ENCODE results near the gene IQGAP3. TPM values are rescaled to one million over a fixed set of nuclear protein-coding genes. Genes with fewer than 3 reads are reported as not detected.

Gene IQGAP3
- total RNA-seq, 4 donors from 2014 or later, result 1.7 to 9.4 (median 2.9) TPM

GRCh38 chr1:156495401-156496140, 76.8 kb downstream of the IQGAP3 start:
- Histone ChIP-seq H3K4me1 (peaks cover 74 to 86% (median 84%) of the 10 kb centered on the region in 4 donors), H3K36me3 (no peaks in the 10 kb centered on the region), H3K9me3 (no peaks in the 10 kb centered on the region), H3K4me3 (no peak overlapping the region), H3K27me3 (no peaks in the 10 kb centered on the region), H3K27ac (peak overlapping the region; percentile 99 to 100 (median 100))
- peak; percentile 33 for DNase-seq
- in situ Hi-C loops (cut with MboI; ENCODE audit: low pct_ligation_motif_present in 1 of 4, low pct_unique_long_range_greater_than_20kb in 1 of 4, low sequenced_read_pairs in 3 of 4), result no loop called here
- intact Hi-C loops (cut with DNase I; ENCODE audit: low total_unique reads), result no loop called here
- TF ChIP-seq, protein P1, sequence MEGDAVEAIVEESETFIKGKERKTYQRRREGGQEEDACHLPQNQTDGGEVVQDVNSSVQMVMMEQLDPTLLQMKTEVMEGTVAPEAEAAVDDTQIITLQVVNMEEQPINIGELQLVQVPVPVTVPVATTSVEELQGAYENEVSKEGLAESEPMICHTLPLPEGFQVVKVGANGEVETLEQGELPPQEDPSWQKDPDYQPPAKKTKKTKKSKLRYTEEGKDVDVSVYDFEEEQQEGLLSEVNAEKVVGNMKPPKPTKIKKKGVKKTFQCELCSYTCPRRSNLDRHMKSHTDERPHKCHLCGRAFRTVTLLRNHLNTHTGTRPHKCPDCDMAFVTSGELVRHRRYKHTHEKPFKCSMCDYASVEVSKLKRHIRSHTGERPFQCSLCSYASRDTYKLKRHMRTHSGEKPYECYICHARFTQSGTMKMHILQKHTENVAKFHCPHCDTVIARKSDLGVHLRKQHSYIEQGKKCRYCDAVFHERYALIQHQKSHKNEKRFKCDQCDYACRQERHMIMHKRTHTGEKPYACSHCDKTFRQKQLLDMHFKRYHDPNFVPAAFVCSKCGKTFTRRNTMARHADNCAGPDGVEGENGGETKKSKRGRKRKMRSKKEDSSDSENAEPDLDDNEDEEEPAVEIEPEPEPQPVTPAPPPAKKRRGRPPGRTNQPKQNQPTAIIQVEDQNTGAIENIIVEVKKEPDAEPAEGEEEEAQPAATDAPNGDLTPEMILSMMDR (IDR thresholded peaks at IDR 0.05), result no peak
- TF ChIP-seq POLR2AphosphoS5 (IDR thresholded peaks at IDR 0.05) (no peak), POLR2A (IDR thresholded peaks at IDR 0.05) (no peak), EP300 (IDR thresholded peaks at IDR 0.05; ENCODE audit: low read depth) (no peak)
- WGBS, 2 donors (ENCODE audit: low coverage in 1 of 2), result 65% methylated on average over 9 of the region's 9 CpGs; no CpG with 5 or more reads in 1 of the 2 donors

DNA sequence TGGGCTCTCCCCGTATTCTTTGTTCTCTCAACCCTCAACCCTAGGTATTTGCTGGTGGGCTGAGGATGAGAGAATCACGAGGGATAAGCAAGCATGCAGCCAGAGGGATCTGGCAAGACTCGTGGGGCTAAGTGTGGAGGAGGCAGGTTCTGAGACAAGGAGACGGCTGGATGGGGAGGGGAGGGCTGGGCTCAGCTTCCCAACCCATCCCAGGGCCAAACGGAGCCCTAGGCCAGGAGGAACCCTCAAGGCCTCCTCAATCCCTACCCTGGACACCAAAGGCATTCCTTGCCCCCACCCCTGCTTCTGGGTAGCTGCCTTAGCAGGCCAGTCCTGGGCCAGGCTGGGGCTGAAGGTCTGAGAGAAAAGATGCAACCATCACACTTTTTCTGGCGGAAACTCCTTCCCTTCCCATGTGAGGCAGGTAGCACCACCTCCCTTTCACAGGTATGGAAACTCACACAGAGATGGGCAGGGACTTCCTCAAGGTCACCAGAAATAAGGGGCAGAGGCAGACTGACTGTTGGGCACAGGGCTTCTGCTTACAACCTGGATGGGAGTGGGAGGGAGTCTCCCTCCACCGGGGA, 78.0 kb downstream of the IQGAP3 start:
- in situ Hi-C loops (cut with MboI; ENCODE audit: low pct_ligation_motif_present in 1 of 4, low pct_unique_long_range_greater_than_20kb in 1 of 4, low sequenced_read_pairs in 3 of 4) (no loop called here), intact Hi-C loops (cut with DNase I; ENCODE audit: low total_unique reads) (no loop called here)
- DNase-seq, result no peak
- Histone ChIP-seq H3K4me1 (peaks cover 86 to 98% (median 96%) of the 10 kb centered on the region in 4 donors), H3K27ac (peak overlapping the region; percentile 69 to 100 (median 100)), H3K36me3 (no peaks in the 10 kb centered on the region), H3K4me3 (no peak overlapping the region), H3K9me3 (no peaks in the 10 kb centered on the region), H3K27me3 (no peaks in the 10 kb centered on the region)
- 38 to 60% methylated on average over 3 to 7 of the region's 7 CpGs for WGBS, 2 donors (ENCODE audit: low coverage in 1 of 2)
- TF ChIP-seq POLR2A (IDR thresholded peaks at IDR 0.05) (no peak), POLR2AphosphoS5 (IDR thresholded peaks at IDR 0.05) (no peak), EP300 (IDR thresholded peaks at IDR 0.05; ENCODE audit: low read depth) (no peak)
- TF ChIP-seq, protein P1 (IDR thresholded peaks at IDR 0.05), result no peak

GRCh38 chr1:156493742-156494141, 78.6 kb downstream of the IQGAP3 start:
- no peaks in the 10 kb centered on the region for H3K27me3 ChIP-seq
- in situ Hi-C loops (cut with MboI; ENCODE audit: low pct_ligation_motif_present in 1 of 4, low pct_unique_long_range_greater_than_20kb in 1 of 4, low sequenced_read_pairs in 3 of 4) (no loop called here), intact Hi-C loops (cut with DNase I; ENCODE audit: low total_unique reads) (no loop called here)
- DNase-seq, result no peak
- no peak overlapping the region for H3K4me3 ChIP-seq
- H3K9me3 ChIP-seq, result no peaks in the 10 kb centered on the region
- H3K36me3 ChIP-seq, result no peaks in the 10 kb centered on the region
- TF ChIP-seq POLR2A (IDR thresholded peaks at IDR 0.05) (no peak), EP300 (IDR thresholded peaks at IDR 0.05; ENCODE audit: low read depth) (no peak), POLR2AphosphoS5 (IDR thresholded peaks at IDR 0.05) (no peak)
- TF ChIP-seq, protein P1 (IDR thresholded peaks at IDR 0.05), result no peak
- peaks cover 91 to 100% (median 99%) of the 10 kb centered on the region in 4 donors for H3K4me1 ChIP-seq
- peak overlapping the region; percentile 69 to 100 (median 100) for H3K27ac ChIP-seq

DNA sequence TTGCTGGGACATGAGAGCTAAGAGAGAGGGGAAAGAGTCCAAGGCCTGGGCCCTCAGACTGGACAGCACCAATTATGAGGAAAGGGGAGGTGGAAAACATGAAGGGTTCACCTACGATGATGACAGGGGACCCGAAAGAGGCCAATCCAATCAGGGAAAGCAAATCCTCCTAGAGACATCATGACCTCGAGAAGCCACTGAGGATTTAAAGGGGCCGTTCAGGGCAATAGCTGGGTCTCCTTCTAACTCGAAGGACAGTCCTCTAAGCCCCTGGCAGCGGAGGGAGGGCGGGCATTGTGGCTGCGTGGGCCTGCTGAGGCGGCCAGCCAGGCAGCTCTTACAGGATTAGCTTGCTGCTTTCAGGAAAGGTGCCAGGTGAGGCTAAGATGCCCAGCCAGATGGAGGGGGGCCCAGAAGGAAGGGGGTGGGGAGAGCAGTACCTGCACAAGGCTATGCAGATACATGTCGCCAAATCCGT, 79.2 kb downstream of the IQGAP3 start:
- in situ Hi-C loops (cut with MboI; ENCODE audit: low pct_ligation_motif_present in 1 of 4, low pct_unique_long_range_greater_than_20kb in 1 of 4, low sequenced_read_pairs in 3 of 4), result no loop called here
- no peaks in the 10 kb centered on the region for H3K36me3 ChIP-seq
- H3K9me3 ChIP-seq, result no peaks in the 10 kb centered on the region
- 39 to 66% methylated on average over 9 to 11 of the region's 11 CpGs for WGBS, 2 donors (ENCODE audit: low coverage in 1 of 2)
- H3K4me3 ChIP-seq, result no peak overlapping the region
- peaks cover 96 to 100% (median 99%) of the 10 kb centered on the region in 4 donors for H3K4me1 ChIP-seq
- peak overlapping the region; percentile 69 to 100 (median 100) for H3K27ac ChIP-seq
- intact Hi-C loops (cut with DNase I; ENCODE audit: low total_unique reads), result no loop called here
- no peak for TF ChIP-seq EP300 (IDR thresholded peaks at IDR 0.05; ENCODE audit: low read depth)
- TF ChIP-seq POLR2A (IDR thresholded peaks at IDR 0.05), result no peak
- TF ChIP-seq, protein P1 (IDR thresholded peaks at IDR 0.05), result no peak
- TF ChIP-seq POLR2AphosphoS5 (IDR thresholded peaks at IDR 0.05), result no peak
- peak; percentile 37 for DNase-seq
- no peaks in the 10 kb centered on the region for H3K27me3 ChIP-seq

Measured in transverse colon (tissue), 4 donors.